HepG2 (cell line): ENCODE measurements around the gene AZI2. TPM values are rescaled to one million over a fixed set of nuclear protein-coding genes. Genes with fewer than 3 reads are reported as not detected.

ENCODE experiments used
- ASH2L ChIP-seq: fragments of 300-600, 200-600 bp; sonication (generic); IDR thresholded peaks from 2 replicates; pipeline ENCODE4 v1.7.0; 2017; ENCODE audit warnings: low read depth, mild to moderate bottlenecking, moderate library complexity, mixed read lengths, low read length; ENCODE audit not compliant: insufficient read length
- CHCHD3 ChIP-seq: sonication (generic); formaldehyde crosslinking; IDR thresholded peaks from 2 replicates; pipeline ENCODE4 v1.8.0; 2022; ENCODE audit warnings: mild to moderate bottlenecking, missing genetic modification reagents, moderate library complexity
- DMAP1 ChIP-seq: IDR thresholded peaks from 2 replicates; pipeline ENCODE4 v1.6.1; 2016
- HNRNPH1 ChIP-seq: fragments of 200-400 bp; formaldehyde crosslinking; optimal IDR thresholded peaks from 2 replicates; pipeline ENCODE3; 2017; ENCODE audit warnings: mild to moderate bottlenecking, low read depth, low read length
- KLF15 ChIP-seq: sonication (generic); formaldehyde crosslinking; IDR thresholded peaks from 2 replicates; pipeline ENCODE4 v1.8.1; 2023; ENCODE audit warnings: borderline replicate concordance, mild to moderate bottlenecking, inconsistent platforms, missing genetic modification reagents, mixed read lengths
- MTF1 ChIP-seq: sonication (generic); formaldehyde crosslinking; IDR thresholded peaks from 2 replicates; pipeline ENCODE4 v1.5.0; 2020; ENCODE audit warnings: missing genetic modification reagents
- TBX2 ChIP-seq: sonication (generic); formaldehyde crosslinking; IDR thresholded peaks from 2 replicates; pipeline ENCODE4 v1.5.0; 2020; ENCODE audit warnings: missing genetic modification reagents, mild to moderate bottlenecking, borderline replicate concordance
- U2AF2 ChIP-seq: fragments of 200-400 bp; formaldehyde crosslinking; IDR thresholded peaks from 2 replicates; pipeline ENCODE4 v1.6.1; 2017; ENCODE audit warnings: low read depth, mild to moderate bottlenecking, low read length
- ZNF468 ChIP-seq: sonication (generic); formaldehyde crosslinking; IDR thresholded peaks from 2 replicates; pipeline ENCODE4 v1.8.0; 2022; ENCODE audit warnings: mild to moderate bottlenecking, moderate library complexity, missing genetic modification reagents
- ZNF562 ChIP-seq: sonication (generic); formaldehyde crosslinking; IDR thresholded peaks from 2 replicates; pipeline ENCODE4 v1.8.0; 2022; ENCODE audit warnings: missing genetic modification reagents, borderline replicate concordance
- ZNF782 ChIP-seq: sonication (generic); formaldehyde crosslinking; IDR thresholded peaks from 2 replicates; pipeline ENCODE4 v1.4.0; 2020; ENCODE audit warnings: missing genetic modification reagents, mild to moderate bottlenecking, borderline replicate concordance
- ZSCAN30 ChIP-seq: sonication (generic); formaldehyde crosslinking; IDR thresholded peaks from 2 replicates; pipeline ENCODE4 v1.5.0; 2020; ENCODE audit warnings: mild to moderate bottlenecking, missing genetic modification reagents
- polyA plus RNA-seq, 8 experiments: library from polyadenylated mRNA; depleted of rRNA in 3 of 8; stranded (reverse) in 7 of 8; unstranded in 1 of 8; fragments of >200 nt; fragmentation: Illumina TruSeq in 4 of 8; extraction: Trizol in 4 of 8; gene quantifications; 2 replicates each; pipeline versions ENCODE4 v1.2.1 to v1.2.3, GENCODE V29; 2011 to 2016; ENCODE audit warnings: low read depth in 4 of 8, missing spikeins in 1 of 8, mixed read lengths in 1 of 8; ENCODE audit not compliant: insufficient read depth in 1 of 8
- total RNA-seq, 5 experiments: library from RNA; depleted of rRNA; stranded (reverse); fragments of >200 nt; fragmentation: Illumina TruSeq; extraction: Trizol; gene quantifications; 2 replicates each; pipeline ENCODE4 v1.2.3, GENCODE V29; 2016; ENCODE audit warnings: low read depth in 1 of 5
- TF ChIP-seq, protein P1 (sequence below): sonication (generic); formaldehyde crosslinking; IDR thresholded peaks from 2 replicates; pipeline ENCODE4 v1.4.0; 2020; ENCODE audit warnings: missing genetic modification reagents, borderline replicate concordance
- TF ChIP-seq, protein P2 (sequence below): sonication (generic); formaldehyde crosslinking; IDR thresholded peaks from 2 replicates; pipeline ENCODE4 v1.4.0; 2020; ENCODE audit warnings: missing genetic modification reagents, borderline replicate concordance
- TF ChIP-seq, protein P3 (sequence below): sonication (generic); formaldehyde crosslinking; IDR thresholded peaks from 2 replicates; pipeline ENCODE4 v1.5.0; 2020; ENCODE audit warnings: mild to moderate bottlenecking, missing genetic modification reagents
- TF ChIP-seq, protein P4 (sequence below): IDR thresholded peaks from 2 replicates; pipeline ENCODE4 v1.6.1; 2016; ENCODE audit warnings: mild to moderate bottlenecking, missing biosample characterization, missing genetic modification reagents
- TF ChIP-seq, protein P5 (sequence below): sonication (generic); formaldehyde crosslinking; IDR thresholded peaks from 2 replicates; pipeline ENCODE4 v1.4.0; 2020; ENCODE audit warnings: missing genetic modification reagents, borderline replicate concordance

AZI2 gene
- total and polyA plus RNA-seq, 2 of the 13 experiments (the other 11 are each of a cell fraction or from before 2014, with no cell fraction given), result 43.7 to 49.8 TPM

DNA sequence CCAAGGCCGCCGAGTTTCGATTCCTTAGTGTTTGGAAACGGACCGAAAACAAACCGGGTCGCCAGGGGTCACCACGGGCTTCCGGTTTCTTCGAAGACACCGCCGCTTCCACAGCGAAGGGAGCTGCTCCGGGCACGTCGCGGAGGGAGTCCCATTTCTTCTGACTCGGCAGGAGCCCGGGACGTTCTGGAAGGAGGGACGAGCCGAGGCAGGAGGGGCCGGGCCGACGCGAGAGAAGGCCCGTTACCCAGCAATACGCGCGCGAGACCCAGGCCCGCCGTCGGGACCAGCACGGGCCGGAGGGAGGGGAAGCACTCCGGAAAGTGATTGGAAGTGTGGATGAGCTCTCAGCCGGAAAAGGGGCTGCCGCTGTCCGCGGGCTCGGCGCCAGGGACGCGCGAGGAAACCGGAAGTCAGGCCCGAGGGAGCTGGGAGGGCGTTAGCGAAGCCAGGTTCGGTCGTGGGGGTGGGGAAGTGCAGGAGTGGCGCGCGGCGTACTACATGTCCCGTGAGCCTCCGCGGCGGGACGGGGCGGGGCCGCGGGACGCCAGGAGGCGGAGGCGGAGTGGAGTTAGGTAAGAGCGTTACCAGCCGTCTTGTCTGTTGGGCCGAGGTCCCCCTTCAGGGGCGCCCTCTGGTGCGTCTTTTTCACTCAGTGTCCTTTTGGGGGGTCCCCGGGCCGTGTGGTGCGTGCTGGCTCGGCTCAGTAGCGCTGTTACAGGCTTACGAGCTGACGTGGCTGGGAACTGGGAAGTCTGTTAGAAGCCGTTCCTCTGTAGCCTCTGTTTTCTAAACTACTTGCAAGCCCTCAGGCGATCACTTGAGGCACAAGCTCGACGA lies at the start of gene AZI2, which contains the start of gene ZCWPW2 (continued):
- TF ChIP-seq, protein P1, sequence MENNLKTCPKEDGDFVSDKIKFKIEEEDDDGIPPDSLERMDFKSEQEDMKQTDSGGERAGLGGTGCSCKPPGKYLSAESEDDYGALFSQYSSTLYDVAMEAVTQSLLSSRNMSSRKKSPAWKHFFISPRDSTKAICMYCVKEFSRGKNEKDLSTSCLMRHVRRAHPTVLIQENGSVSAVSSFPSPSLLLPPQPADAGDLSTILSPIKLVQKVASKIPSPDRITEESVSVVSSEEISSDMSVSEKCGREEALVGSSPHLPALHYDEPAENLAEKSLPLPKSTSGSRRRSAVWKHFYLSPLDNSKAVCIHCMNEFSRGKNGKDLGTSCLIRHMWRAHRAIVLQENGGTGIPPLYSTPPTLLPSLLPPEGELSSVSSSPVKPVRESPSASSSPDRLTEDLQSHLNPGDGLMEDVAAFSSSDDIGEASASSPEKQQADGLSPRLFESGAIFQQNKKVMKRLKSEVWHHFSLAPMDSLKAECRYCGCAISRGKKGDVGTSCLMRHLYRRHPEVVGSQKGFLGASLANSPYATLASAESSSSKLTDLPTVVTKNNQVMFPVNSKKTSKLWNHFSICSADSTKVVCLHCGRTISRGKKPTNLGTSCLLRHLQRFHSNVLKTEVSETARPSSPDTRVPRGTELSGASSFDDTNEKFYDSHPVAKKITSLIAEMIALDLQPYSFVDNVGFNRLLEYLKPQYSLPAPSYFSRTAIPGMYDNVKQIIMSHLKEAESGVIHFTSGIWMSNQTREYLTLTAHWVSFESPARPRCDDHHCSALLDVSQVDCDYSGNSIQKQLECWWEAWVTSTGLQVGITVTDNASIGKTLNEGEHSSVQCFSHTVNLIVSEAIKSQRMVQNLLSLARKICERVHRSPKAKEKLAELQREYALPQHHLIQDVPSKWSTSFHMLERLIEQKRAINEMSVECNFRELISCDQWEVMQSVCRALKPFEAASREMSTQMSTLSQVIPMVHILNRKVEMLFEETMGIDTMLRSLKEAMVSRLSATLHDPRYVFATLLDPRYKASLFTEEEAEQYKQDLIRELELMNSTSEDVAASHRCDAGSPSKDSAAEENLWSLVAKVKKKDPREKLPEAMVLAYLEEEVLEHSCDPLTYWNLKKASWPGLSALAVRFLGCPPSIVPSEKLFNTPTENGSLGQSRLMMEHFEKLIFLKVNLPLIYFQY (CRISPR knock-in tag), result peak; percentile 65
- TF ChIP-seq HNRNPH1, result no peak
- peak; percentile 93 for TF ChIP-seq TBX2 (CRISPR knock-in tag)
- TF ChIP-seq ASH2L, result peak; percentile 97
- TF ChIP-seq, protein P2, sequence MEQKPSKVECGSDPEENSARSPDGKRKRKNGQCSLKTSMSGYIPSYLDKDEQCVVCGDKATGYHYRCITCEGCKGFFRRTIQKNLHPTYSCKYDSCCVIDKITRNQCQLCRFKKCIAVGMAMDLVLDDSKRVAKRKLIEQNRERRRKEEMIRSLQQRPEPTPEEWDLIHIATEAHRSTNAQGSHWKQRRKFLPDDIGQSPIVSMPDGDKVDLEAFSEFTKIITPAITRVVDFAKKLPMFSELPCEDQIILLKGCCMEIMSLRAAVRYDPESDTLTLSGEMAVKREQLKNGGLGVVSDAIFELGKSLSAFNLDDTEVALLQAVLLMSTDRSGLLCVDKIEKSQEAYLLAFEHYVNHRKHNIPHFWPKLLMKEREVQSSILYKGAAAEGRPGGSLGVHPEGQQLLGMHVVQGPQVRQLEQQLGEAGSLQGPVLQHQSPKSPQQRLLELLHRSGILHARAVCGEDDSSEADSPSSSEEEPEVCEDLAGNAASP (CRISPR knock-in tag), result peak; percentile 73
- no peak for TF ChIP-seq CHCHD3 (CRISPR knock-in tag)
- TF ChIP-seq, protein P3, sequence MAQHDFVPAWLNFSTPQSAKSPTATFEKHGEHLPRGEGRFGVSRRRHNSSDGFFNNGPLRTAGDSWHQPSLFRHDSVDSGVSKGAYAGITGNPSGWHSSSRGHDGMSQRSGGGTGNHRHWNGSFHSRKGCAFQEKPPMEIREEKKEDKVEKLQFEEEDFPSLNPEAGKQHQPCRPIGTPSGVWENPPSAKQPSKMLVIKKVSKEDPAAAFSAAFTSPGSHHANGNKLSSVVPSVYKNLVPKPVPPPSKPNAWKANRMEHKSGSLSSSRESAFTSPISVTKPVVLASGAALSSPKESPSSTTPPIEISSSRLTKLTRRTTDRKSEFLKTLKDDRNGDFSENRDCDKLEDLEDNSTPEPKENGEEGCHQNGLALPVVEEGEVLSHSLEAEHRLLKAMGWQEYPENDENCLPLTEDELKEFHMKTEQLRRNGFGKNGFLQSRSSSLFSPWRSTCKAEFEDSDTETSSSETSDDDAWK (CRISPR knock-in tag), result no peak
- TF ChIP-seq DMAP1 (CRISPR knock-in tag), result peak; percentile 94
- TF ChIP-seq ZNF562 (CRISPR knock-in tag), result no peak
- 0 out of 2 replicates have a peak, but pooled peaks have one; percentile 9 for TF ChIP-seq ZNF468 (CRISPR knock-in tag)
- no peak for TF ChIP-seq ZSCAN30 (CRISPR knock-in tag)
- no peak for TF ChIP-seq U2AF2
- peak; percentile 67; the same call in 1 of the 2 replicates for TF ChIP-seq MTF1 (CRISPR knock-in tag)
- TF ChIP-seq, protein P4, sequence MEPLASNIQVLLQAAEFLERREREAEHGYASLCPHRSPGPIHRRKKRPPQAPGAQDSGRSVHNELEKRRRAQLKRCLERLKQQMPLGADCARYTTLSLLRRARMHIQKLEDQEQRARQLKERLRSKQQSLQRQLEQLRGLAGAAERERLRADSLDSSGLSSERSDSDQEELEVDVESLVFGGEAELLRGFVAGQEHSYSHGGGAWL (CRISPR knock-in tag), result peak; percentile 89; the same call in 1 of the 2 replicates
- TF ChIP-seq KLF15, result peak; percentile 48; the same call in 1 of the 2 replicates
- TF ChIP-seq, protein P5, sequence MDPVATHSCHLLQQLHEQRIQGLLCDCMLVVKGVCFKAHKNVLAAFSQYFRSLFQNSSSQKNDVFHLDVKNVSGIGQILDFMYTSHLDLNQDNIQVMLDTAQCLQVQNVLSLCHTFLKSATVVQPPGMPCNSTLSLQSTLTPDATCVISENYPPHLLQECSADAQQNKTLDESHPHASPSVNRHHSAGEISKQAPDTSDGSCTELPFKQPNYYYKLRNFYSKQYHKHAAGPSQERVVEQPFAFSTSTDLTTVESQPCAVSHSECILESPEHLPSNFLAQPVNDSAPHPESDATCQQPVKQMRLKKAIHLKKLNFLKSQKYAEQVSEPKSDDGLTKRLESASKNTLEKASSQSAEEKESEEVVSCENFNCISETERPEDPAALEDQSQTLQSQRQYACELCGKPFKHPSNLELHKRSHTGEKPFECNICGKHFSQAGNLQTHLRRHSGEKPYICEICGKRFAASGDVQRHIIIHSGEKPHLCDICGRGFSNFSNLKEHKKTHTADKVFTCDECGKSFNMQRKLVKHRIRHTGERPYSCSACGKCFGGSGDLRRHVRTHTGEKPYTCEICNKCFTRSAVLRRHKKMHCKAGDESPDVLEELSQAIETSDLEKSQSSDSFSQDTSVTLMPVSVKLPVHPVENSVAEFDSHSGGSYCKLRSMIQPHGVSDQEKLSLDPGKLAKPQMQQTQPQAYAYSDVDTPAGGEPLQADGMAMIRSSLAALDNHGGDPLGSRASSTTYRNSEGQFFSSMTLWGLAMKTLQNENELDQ (CRISPR knock-in tag), result no peak
- TF ChIP-seq ZNF782, result 0 out of 2 replicates have a peak, but pooled peaks have one; percentile 25
